NT2/D1 (cell line): Measurements from ENCODE around the gene SAMSN1.

Source experiments
- SUZ12 ChIP-seq: IDR thresholded peaks from 2 replicates; pipeline ENCODE4 v1.6.1; 2011; ENCODE audit not compliant: insufficient read length, insufficient read depth; ENCODE audit errors: extremely low read depth
- YY1 ChIP-seq: IDR thresholded peaks from 2 replicates; pipeline ENCODE4 v1.6.1; 2011; ENCODE audit not compliant: insufficient read length, insufficient read depth
- ZNF274 ChIP-seq: IDR thresholded peaks from 2 replicates; pipeline ENCODE4 v1.6.1; 2011; ENCODE audit warnings: mild to moderate bottlenecking, low read depth, low read length

GRCh38 chr21:14559102-14559501 is 13.0 kb upstream of the SAMSN1 start:
- TF ChIP-seq YY1 = no peak
- TF ChIP-seq ZNF274 = no peak
- TF ChIP-seq SUZ12 = no peak
